HEK293 (cell line): Measurements from ENCODE around the gene GGTA1.

ENCODE experiments used
- CTCF ChIA-PET: fragments of 350-600 bp; formaldehyde crosslinking; extraction: SDS; loops from one replicate; lab custom pipeline; 2021; ENCODE audit warnings: antibody characterized with exemption; lab: Yijun Ruan, JAX
- POLR2A ChIA-PET: fragments of 300-600 bp; formaldehyde crosslinking; extraction: SDS; loops from one replicate; lab custom pipeline; 2020; ENCODE audit warnings: antibody characterized with exemption, inconsistent platforms; lab: Yijun Ruan, JAX
- H3K27ac ChIP-seq: fragments of 200-500 bp; sonication (Bioruptor generic); 2 replicates; pipeline ENCODE4 v1.5.1; 2014; ENCODE audit warnings: low read depth, low read length, control low read depth, inconsistent platforms; ENCODE audit errors: extremely low read depth
- H3K36me3 ChIP-seq, 2 experiments: fragments of 200-500 bp in 1 of 2; sonication (Bioruptor generic) in 1 of 2; 1 replicate in 1 of 2; 2 replicates in 1 of 2; pipeline ENCODE4 v1.5.1; 2014 to 2017; ENCODE audit warnings: inconsistent platforms in 2 of 2, low read length in 2 of 2; ENCODE audit not compliant: control insufficient read depth in 2 of 2, insufficient read depth in 1 of 2
- H3K4me1 ChIP-seq: fragments of 200-500 bp; sonication (Bioruptor generic); 2 replicates; pipeline ENCODE4 v1.5.1; 2014; ENCODE audit warnings: mild to moderate bottlenecking, low read length, inconsistent platforms; ENCODE audit not compliant: control insufficient read depth, insufficient read depth
- H3K4me3 ChIP-seq: 2 replicates; pipeline ENCODE4 v1.5.1; 2011; ENCODE audit warnings: low read depth, mild to moderate bottlenecking, control low read depth, low read length, moderate library complexity
- H3K9me3 ChIP-seq: fragments of 200-500 bp; sonication (Bioruptor generic); 2 replicates; pipeline ENCODE4 v1.5.1; 2014; ENCODE audit warnings: low read depth, low read length, inconsistent platforms; ENCODE audit not compliant: control insufficient read depth, insufficient read depth
- KLF16 ChIP-seq: fragments of 450-650 bp; formaldehyde crosslinking; IDR thresholded peaks from 2 replicates; pipeline ENCODE4 v1.5.1; 2017; ENCODE audit warnings: missing biosample characterization, missing genetic modification characterization
- SCRT2 ChIP-seq: fragments of 450-650 bp; formaldehyde crosslinking; IDR thresholded peaks from 2 replicates; pipeline ENCODE4 v1.5.1; 2016; ENCODE audit warnings: missing biosample characterization, missing genetic modification characterization
- ZBTB7A ChIP-seq: fragments of 450-650 bp; formaldehyde crosslinking; IDR thresholded peaks from 2 replicates; pipeline ENCODE4 v1.5.1; 2016; ENCODE audit warnings: low read depth, missing biosample characterization, missing genetic modification characterization
- ZFP3 ChIP-seq: fragments of 450-650 bp; formaldehyde crosslinking; IDR thresholded peaks from 2 replicates; pipeline ENCODE4 v1.5.1; 2016; ENCODE audit warnings: low read depth, missing biosample characterization, missing genetic modification characterization
- ZFP41 ChIP-seq: fragments of 450-650 bp; formaldehyde crosslinking; IDR thresholded peaks from 2 replicates; pipeline ENCODE4 v1.5.1; 2016; ENCODE audit warnings: missing biosample characterization, missing genetic modification characterization, borderline replicate concordance
- ZNF114 ChIP-seq: fragments of 450-650 bp; formaldehyde crosslinking; IDR thresholded peaks from 2 replicates; pipeline ENCODE4 v1.5.0; 2017; ENCODE audit warnings: missing biosample characterization, missing genetic modification characterization
- ZNF121 ChIP-seq: fragments of 450-650 bp; formaldehyde crosslinking; IDR thresholded peaks from 2 replicates; pipeline ENCODE4 v1.5.1; 2016; ENCODE audit warnings: missing biosample characterization, missing genetic modification characterization
- ZNF133 ChIP-seq: fragments of 450-650 bp; formaldehyde crosslinking; IDR thresholded peaks from 2 replicates; pipeline ENCODE4 v1.5.1; 2016; ENCODE audit warnings: missing biosample characterization, missing genetic modification characterization
- ZNF146 ChIP-seq: fragments of 450-650 bp; formaldehyde crosslinking; IDR thresholded peaks from 2 replicates; pipeline ENCODE4 v1.5.1; 2016; ENCODE audit warnings: missing biosample characterization, missing genetic modification characterization
- ZNF169 ChIP-seq: fragments of 450-650 bp; formaldehyde crosslinking; IDR thresholded peaks from 2 replicates; pipeline ENCODE4 v1.5.1; 2016; ENCODE audit warnings: missing biosample characterization, missing genetic modification characterization
- ZNF174 ChIP-seq: fragments of 450-650 bp; formaldehyde crosslinking; IDR thresholded peaks from 2 replicates; pipeline ENCODE4 v1.5.0; 2017; ENCODE audit warnings: missing biosample characterization, mild to moderate bottlenecking, missing genetic modification characterization
- ZNF19 ChIP-seq: fragments of 450-650 bp; formaldehyde crosslinking; IDR thresholded peaks from 2 replicates; pipeline ENCODE4; 2016; ENCODE audit warnings: missing biosample characterization, missing genetic modification characterization, low read depth
- ZNF214 ChIP-seq: fragments of 450-650 bp; formaldehyde crosslinking; IDR thresholded peaks from 2 replicates; pipeline ENCODE4 v1.5.1; 2017; ENCODE audit warnings: missing biosample characterization, mild to moderate bottlenecking, missing genetic modification characterization, borderline replicate concordance
- ZNF335 ChIP-seq: fragments of 450-650 bp; formaldehyde crosslinking; conservative IDR thresholded peaks from 2 replicates; pipeline ENCODE4 v1.5.1; 2016; ENCODE audit warnings: missing biosample characterization, missing genetic modification characterization
- ZNF423 ChIP-seq: fragments of 450-650 bp; formaldehyde crosslinking; IDR thresholded peaks from 2 replicates; pipeline ENCODE4 v1.5.1; 2016; ENCODE audit warnings: missing biosample characterization, missing genetic modification characterization
- ZNF426 ChIP-seq: fragments of 450-650 bp; formaldehyde crosslinking; IDR thresholded peaks from 2 replicates; pipeline ENCODE4 v1.5.1; 2017; ENCODE audit warnings: missing biosample characterization, missing genetic modification characterization, mild to moderate bottlenecking, inconsistent platforms, moderate library complexity
- ZNF473 ChIP-seq: fragments of 450-650 bp; formaldehyde crosslinking; IDR thresholded peaks from 2 replicates; pipeline ENCODE4 v1.5.1; 2017; ENCODE audit warnings: missing biosample characterization, missing genetic modification characterization
- ZNF521 ChIP-seq: fragments of 450-650 bp; formaldehyde crosslinking; IDR thresholded peaks from 2 replicates; pipeline ENCODE4 v1.5.1; 2017; ENCODE audit warnings: missing biosample characterization, mild to moderate bottlenecking, missing genetic modification characterization
- ZNF561 ChIP-seq: fragments of 450-650 bp; IDR thresholded peaks from 2 replicates; pipeline ENCODE4 v1.5.1; 2018; ENCODE audit warnings: missing biosample characterization, missing genetic modification characterization, borderline replicate concordance
- ZNF596 ChIP-seq: fragments of 450-650 bp; IDR thresholded peaks from 2 replicates; pipeline ENCODE4 v1.5.0; 2018; ENCODE audit warnings: missing biosample characterization, mild to moderate bottlenecking, missing genetic modification characterization, moderate library complexity
- ZNF660 ChIP-seq: fragments of 450-650 bp; IDR thresholded peaks from 2 replicates; pipeline ENCODE4 v1.5.1; 2018; ENCODE audit warnings: missing biosample characterization, mild to moderate bottlenecking, missing genetic modification characterization
- ZNF677 ChIP-seq: fragments of 450-650 bp; IDR thresholded peaks from 2 replicates; pipeline ENCODE4 v1.5.0; 2018; ENCODE audit warnings: missing biosample characterization, mild to moderate bottlenecking, missing genetic modification characterization, moderate library complexity
- ZNF707 ChIP-seq: fragments of 450-650 bp; formaldehyde crosslinking; IDR thresholded peaks from 2 replicates; pipeline ENCODE4 v1.5.1; 2016; ENCODE audit warnings: missing biosample characterization, missing genetic modification characterization
- ZNF830 ChIP-seq: fragments of 450-650 bp; IDR thresholded peaks from 2 replicates; pipeline ENCODE4 v1.5.0; 2018; ENCODE audit warnings: missing biosample characterization, missing genetic modification characterization, low read depth, mild to moderate bottlenecking, moderate library complexity
- ZSCAN23 ChIP-seq: fragments of 450-650 bp; formaldehyde crosslinking; IDR thresholded peaks from 2 replicates; pipeline ENCODE4 v1.5.1; 2016; ENCODE audit warnings: missing biosample characterization, missing genetic modification characterization
- TF ChIP-seq, protein P1 (sequence below): fragments of 450-650 bp; formaldehyde crosslinking; IDR thresholded peaks from 2 replicates; pipeline ENCODE4 v1.5.1; 2016; ENCODE audit warnings: missing biosample characterization, missing genetic modification characterization
- TF ChIP-seq, protein P2 (sequence below): fragments of 450-650 bp; formaldehyde crosslinking; IDR thresholded peaks from 2 replicates; pipeline ENCODE4 v1.5.1; 2017; ENCODE audit warnings: missing biosample characterization, missing genetic modification characterization
- TF ChIP-seq, protein P3 (sequence below): fragments of 450-650 bp; formaldehyde crosslinking; IDR thresholded peaks from 2 replicates; pipeline ENCODE4 v1.5.1; 2016; ENCODE audit warnings: missing biosample characterization, missing genetic modification characterization, low read depth
- TF ChIP-seq, protein P4 (sequence below): fragments of 450-650 bp; formaldehyde crosslinking; IDR thresholded peaks from 2 replicates; pipeline ENCODE4 v1.5.1; 2016; ENCODE audit warnings: missing biosample characterization, missing genetic modification characterization
- TF ChIP-seq, protein P5 (sequence below): fragments of 450-650 bp; formaldehyde crosslinking; IDR thresholded peaks from 2 replicates; pipeline ENCODE4 v1.5.1; 2016; ENCODE audit warnings: missing biosample characterization, missing genetic modification characterization
- TF ChIP-seq, protein P6 (sequence below): fragments of 450-650 bp; formaldehyde crosslinking; IDR thresholded peaks from 2 replicates; pipeline ENCODE4 v1.5.1; 2016; ENCODE audit warnings: missing biosample characterization, missing genetic modification characterization

GGTA1 gene

DNA sequence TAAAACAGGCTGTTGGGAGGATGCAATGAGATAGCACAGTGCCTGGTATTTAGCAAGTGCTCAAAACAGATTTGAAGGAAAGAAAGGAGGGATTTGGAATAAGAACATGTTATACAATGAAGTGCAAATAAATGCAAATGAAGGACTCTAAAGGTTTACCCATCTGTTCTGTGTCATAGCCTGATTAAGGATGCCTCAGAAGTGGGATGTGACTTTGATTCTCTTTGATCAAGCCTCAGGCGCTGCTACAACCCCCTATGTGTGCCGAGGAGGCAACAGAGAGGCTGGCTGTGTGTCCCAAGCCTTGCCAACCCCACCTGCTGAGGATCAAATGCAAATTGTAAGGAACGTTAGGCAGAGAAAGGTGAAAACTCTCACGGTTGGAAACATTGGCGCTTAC, 27.2 kb downstream of the GGTA1 start:
- ChIA-PET CTCF (interaction anchor here (1.2 to 1.5 kb wide), 3 partner anchors 9 to 78 kb away, joined by 3 read pairs; no protein-coding TSS in a partner anchor), POLR2A (no interaction called here)
- Histone ChIP-seq H3K36me3 (no peaks in the 10 kb centered on the region), H3K27ac (no peak overlapping the region), H3K4me3 (no peak overlapping the region), H3K4me1 (no peaks in the 10 kb centered on the region), H3K9me3 (no peaks in the 10 kb centered on the region)
- TF ChIP-seq ZFP3 (tag by site-specific recombination) (no peak), ZNF677 (tag by site-specific recombination) (no peak), ZNF561 (tag by site-specific recombination) (no peak), ZNF121 (tag by site-specific recombination) (no peak), ZFP41 (tag by site-specific recombination) (no peak), ZNF133 (tag by site-specific recombination) (no peak), ZNF521 (tag by site-specific recombination) (no peak), ZNF335 (tag by site-specific recombination) (no peak), ZNF146 (tag by site-specific recombination) (no peak), ZNF174 (tag by site-specific recombination) (no peak), KLF16 (no peak), SCRT2 (no peak), ZNF830 (no peak), ZNF423 (tag by site-specific recombination) (no peak), ZNF707 (no peak), ZNF473 (tag by site-specific recombination) (no peak), ZNF596 (no peak), ZNF114 (tag by site-specific recombination) (no peak)
- TF ChIP-seq, protein P1, sequence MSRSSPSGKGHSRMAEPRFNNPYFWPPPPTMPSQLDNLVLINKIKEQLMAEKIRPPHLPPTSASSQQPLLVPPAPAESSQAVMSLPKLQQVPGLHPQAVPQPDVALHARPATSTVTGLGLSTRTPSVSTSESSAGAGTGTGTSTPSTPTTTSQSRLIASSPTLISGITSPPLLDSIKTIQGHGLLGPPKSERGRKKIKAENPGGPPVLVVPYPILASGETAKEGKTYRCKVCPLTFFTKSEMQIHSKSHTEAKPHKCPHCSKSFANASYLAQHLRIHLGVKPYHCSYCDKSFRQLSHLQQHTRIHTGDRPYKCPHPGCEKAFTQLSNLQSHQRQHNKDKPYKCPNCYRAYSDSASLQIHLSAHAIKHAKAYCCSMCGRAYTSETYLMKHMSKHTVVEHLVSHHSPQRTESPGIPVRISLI (tag by site-specific recombination) = no peak
- TF ChIP-seq, protein P2, sequence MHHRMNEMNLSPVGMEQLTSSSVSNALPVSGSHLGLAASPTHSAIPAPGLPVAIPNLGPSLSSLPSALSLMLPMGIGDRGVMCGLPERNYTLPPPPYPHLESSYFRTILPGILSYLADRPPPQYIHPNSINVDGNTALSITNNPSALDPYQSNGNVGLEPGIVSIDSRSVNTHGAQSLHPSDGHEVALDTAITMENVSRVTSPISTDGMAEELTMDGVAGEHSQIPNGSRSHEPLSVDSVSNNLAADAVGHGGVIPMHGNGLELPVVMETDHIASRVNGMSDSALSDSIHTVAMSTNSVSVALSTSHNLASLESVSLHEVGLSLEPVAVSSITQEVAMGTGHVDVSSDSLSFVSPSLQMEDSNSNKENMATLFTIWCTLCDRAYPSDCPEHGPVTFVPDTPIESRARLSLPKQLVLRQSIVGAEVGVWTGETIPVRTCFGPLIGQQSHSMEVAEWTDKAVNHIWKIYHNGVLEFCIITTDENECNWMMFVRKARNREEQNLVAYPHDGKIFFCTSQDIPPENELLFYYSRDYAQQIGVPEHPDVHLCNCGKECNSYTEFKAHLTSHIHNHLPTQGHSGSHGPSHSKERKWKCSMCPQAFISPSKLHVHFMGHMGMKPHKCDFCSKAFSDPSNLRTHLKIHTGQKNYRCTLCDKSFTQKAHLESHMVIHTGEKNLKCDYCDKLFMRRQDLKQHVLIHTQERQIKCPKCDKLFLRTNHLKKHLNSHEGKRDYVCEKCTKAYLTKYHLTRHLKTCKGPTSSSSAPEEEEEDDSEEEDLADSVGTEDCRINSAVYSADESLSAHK = no peak

DNA sequence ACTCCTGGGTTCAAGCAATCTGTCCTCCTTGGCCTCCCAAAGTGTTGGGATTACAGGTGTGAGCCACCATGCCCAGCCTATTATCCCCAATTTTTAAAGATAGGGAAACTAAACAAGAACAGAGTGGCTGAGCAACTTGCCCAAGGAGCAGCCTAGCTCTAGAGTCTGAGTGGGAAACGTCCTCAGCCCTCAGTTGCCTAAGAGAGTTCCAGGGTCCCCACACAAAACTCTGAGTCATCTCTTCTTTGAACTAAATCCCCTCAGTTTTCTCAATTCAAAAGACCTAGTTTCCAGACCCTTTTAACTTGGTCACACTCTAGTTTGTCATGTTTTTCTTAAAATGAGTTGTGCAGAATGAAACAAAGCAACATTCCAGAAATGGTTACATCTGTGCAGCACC, 33.5 kb downstream of the GGTA1 start:
- Histone ChIP-seq H3K27ac (no peak overlapping the region), H3K36me3 (no peaks in the 10 kb centered on the region), H3K4me1 (no peaks in the 10 kb centered on the region), H3K4me3 (no peak overlapping the region), H3K9me3 (no peaks in the 10 kb centered on the region)
- POLR2A ChIA-PET = interaction anchor here (0.7 kb wide), 1 partner anchor 146 kb away, joined by 4 read pairs; no protein-coding TSS in a partner anchor
- CTCF ChIA-PET = interaction anchor here (0.5 to 0.6 kb wide), 2 partner anchors 9 to 84 kb away, joined by 3 to 5 read pairs; no protein-coding TSS in a partner anchor
- TF ChIP-seq ZNF19 (tag by site-specific recombination) (no peak), ZBTB7A (tag by site-specific recombination) (no peak), ZNF169 (tag by site-specific recombination) (no peak), ZNF214 (tag by site-specific recombination) (no peak), SCRT2 (no peak), ZNF426 (no peak), ZNF660 (no peak), ZSCAN23 (tag by site-specific recombination) (no peak)
- TF ChIP-seq, protein P3, sequence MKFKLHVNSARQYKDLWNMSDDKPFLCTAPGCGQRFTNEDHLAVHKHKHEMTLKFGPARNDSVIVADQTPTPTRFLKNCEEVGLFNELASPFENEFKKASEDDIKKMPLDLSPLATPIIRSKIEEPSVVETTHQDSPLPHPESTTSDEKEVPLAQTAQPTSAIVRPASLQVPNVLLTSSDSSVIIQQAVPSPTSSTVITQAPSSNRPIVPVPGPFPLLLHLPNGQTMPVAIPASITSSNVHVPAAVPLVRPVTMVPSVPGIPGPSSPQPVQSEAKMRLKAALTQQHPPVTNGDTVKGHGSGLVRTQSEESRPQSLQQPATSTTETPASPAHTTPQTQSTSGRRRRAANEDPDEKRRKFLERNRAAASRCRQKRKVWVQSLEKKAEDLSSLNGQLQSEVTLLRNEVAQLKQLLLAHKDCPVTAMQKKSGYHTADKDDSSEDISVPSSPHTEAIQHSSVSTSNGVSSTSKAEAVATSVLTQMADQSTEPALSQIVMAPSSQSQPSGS = no peak
- TF ChIP-seq, protein P4, sequence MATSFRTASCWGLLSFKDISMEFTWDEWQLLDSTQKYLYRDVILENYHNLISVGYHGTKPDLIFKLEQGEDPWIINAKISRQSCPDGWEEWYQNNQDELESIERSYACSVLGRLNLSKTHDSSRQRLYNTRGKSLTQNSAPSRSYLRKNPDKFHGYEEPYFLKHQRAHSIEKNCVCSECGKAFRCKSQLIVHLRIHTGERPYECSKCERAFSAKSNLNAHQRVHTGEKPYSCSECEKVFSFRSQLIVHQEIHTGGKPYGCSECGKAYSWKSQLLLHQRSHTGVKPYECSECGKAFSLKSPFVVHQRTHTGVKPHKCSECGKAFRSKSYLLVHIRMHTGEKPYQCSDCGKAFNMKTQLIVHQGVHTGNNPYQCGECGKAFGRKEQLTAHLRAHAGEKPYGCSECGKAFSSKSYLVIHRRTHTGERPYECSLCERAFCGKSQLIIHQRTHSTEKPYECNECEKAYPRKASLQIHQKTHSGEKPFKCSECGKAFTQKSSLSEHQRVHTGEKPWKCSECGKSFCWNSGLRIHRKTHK (tag by site-specific recombination) = no peak
- TF ChIP-seq, protein P5, sequence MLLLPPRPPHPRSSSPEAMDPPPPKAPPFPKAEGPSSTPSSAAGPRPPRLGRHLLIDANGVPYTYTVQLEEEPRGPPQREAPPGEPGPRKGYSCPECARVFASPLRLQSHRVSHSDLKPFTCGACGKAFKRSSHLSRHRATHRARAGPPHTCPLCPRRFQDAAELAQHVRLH = no peak
- TF ChIP-seq, protein P6, sequence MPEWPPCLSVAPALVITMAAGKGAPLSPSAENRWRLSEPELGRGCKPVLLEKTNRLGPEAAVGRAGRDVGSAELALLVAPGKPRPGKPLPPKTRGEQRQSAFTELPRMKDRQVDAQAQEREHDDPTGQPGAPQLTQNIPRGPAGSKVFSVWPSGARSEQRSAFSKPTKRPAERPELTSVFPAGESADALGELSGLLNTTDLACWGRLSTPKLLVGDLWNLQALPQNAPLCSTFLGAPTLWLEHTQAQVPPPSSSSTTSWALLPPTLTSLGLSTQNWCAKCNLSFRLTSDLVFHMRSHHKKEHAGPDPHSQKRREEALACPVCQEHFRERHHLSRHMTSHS = no peak
